Measurements from ENCODE around the gene MRC2.
"Not testable (repeated sequence)": the region's sequence is repeated elsewhere in the genome, so short reads cannot be mapped to it uniquely, and the experiment has no call there.

MRC2 gene

GRCh38 chr17:62611728-62612127, 15.7 kb upstream of the MRC2 start:
- Histone ChIP-seq H3K36me3 (ENCODE audit: control insufficient read depth, insufficient read depth, low read length) (no peaks in the 10 kb centered on the region), H3K9me3 (ENCODE audit: control insufficient read depth, low read length) (no peaks in the 10 kb centered on the region), H3K9ac (no peak overlapping the region), H3K4me2 (ENCODE audit: low read length) (no peak overlapping the region), H2AFZ (no peak overlapping the region), H3K4me1 (no peaks in the 10 kb centered on the region), H3K27ac (no peak overlapping the region), H3K27me3 (ENCODE audit: control insufficient read depth, insufficient read depth, low read length) (no peaks in the 10 kb centered on the region), H3K4me3 (ENCODE audit: low read depth, low read length) (no peak overlapping the region), H3K79me2 (no peaks in the 10 kb centered on the region)
- TF ChIP-seq CTCF (IDR thresholded peaks at IDR 0.05), result no peak

GRCh38 chr17:62612289-62612688, 15.2 kb upstream of the MRC2 start:
- H3K36me3 ChIP-seq (ENCODE audit: control insufficient read depth, insufficient read depth, low read length); H3K9me3 ChIP-seq (ENCODE audit: control insufficient read depth, low read length); H3K79me2 ChIP-seq; H3K4me3 ChIP-seq (ENCODE audit: low read depth, low read length); H3K27ac ChIP-seq; H2AFZ ChIP-seq; H3K27me3 ChIP-seq (ENCODE audit: control insufficient read depth, insufficient read depth, low read length); H3K9ac ChIP-seq; H3K4me2 ChIP-seq (ENCODE audit: low read length); H3K4me1 ChIP-seq: not testable (repeated sequence)

GRCh38 chr17:62613095-62613494, 14.4 kb upstream of the MRC2 start:
- H3K4me3 ChIP-seq (ENCODE audit: low read depth, low read length); H3K79me2 ChIP-seq; H3K9me3 ChIP-seq (ENCODE audit: control insufficient read depth, low read length); H3K9ac ChIP-seq; H3K36me3 ChIP-seq (ENCODE audit: control insufficient read depth, insufficient read depth, low read length); H3K4me1 ChIP-seq; H3K27ac ChIP-seq; H3K4me2 ChIP-seq (ENCODE audit: low read length); H2AFZ ChIP-seq; H3K27me3 ChIP-seq (ENCODE audit: control insufficient read depth, insufficient read depth, low read length): not testable (repeated sequence)

- no peak overlapping the region for H3K4me2 ChIP-seq (ENCODE audit: low read length)
- no peaks in the 10 kb centered on the region for H3K4me1 ChIP-seq
- TF ChIP-seq CTCF (IDR thresholded peaks at IDR 0.05), result no peak
- no peak overlapping the region for H3K4me3 ChIP-seq (ENCODE audit: low read depth, low read length)
- H3K36me3 ChIP-seq (ENCODE audit: control insufficient read depth, insufficient read depth, low read length), result no peaks in the 10 kb centered on the region
- H3K79me2 ChIP-seq, result no peaks in the 10 kb centered on the region
- no peak overlapping the region for H3K27ac ChIP-seq
- no peaks in the 10 kb centered on the region for H3K27me3 ChIP-seq (ENCODE audit: control insufficient read depth, insufficient read depth, low read length)
- no peak overlapping the region for H3K9ac ChIP-seq
- no peak overlapping the region for H2AFZ ChIP-seq
- no peaks in the 10 kb centered on the region for H3K9me3 ChIP-seq (ENCODE audit: control insufficient read depth, low read length)
Observed at GRCh38 chr17:62614142-62614541, 13.3 kb upstream of the MRC2 start.

GRCh38 chr17:62615503-62615902, 12.0 kb upstream of the MRC2 start:
- H3K4me2 ChIP-seq (ENCODE audit: low read length), result no peak overlapping the region
- H3K9me3 ChIP-seq (ENCODE audit: control insufficient read depth, low read length), result no peaks in the 10 kb centered on the region
- no peak overlapping the region for H2AFZ ChIP-seq
- H3K4me1 ChIP-seq, result no peaks in the 10 kb centered on the region
- H3K27me3 ChIP-seq (ENCODE audit: control insufficient read depth, insufficient read depth, low read length), result no peaks in the 10 kb centered on the region
- no peak overlapping the region for H3K9ac ChIP-seq
- H3K4me3 ChIP-seq (ENCODE audit: low read depth, low read length), result no peak overlapping the region
- no peak for TF ChIP-seq CTCF (IDR thresholded peaks at IDR 0.05)
- no peaks in the 10 kb centered on the region for H3K36me3 ChIP-seq (ENCODE audit: control insufficient read depth, insufficient read depth, low read length)
- no peak overlapping the region for H3K27ac ChIP-seq
- no peaks in the 10 kb centered on the region for H3K79me2 ChIP-seq
